GM12892 (cell line): ENCODE results near the gene PSAPL1.

ENCODE experiments used
- DNase-seq: peaks from one replicate; pipeline ENCODE4 v3.0.0; 2011; ENCODE audit not compliant: insufficient read length
- FAIRE-seq: peaks from 2 replicates; lab custom pipeline; 2011; peaks lifted over from hg19 to GRCh38; lab: Jason Lieb, UNC
- POLR2A ChIP-seq: IDR thresholded peaks from 2 replicates; pipeline ENCODE4 v1.6.1; 2011; ENCODE audit warnings: low read depth, low read length, control low read depth
- POLR2AphosphoS5 ChIP-seq: IDR thresholded peaks from 2 replicates; pipeline ENCODE4 v1.6.1; 2011; ENCODE audit warnings: low read depth, low read length, control low read depth
- TAF1 ChIP-seq: IDR thresholded peaks from 2 replicates; pipeline ENCODE4 v1.6.1; 2011; ENCODE audit warnings: low read depth, mild to moderate bottlenecking, control low read depth, low read length, borderline replicate concordance

The PSAPL1 gene

DNA sequence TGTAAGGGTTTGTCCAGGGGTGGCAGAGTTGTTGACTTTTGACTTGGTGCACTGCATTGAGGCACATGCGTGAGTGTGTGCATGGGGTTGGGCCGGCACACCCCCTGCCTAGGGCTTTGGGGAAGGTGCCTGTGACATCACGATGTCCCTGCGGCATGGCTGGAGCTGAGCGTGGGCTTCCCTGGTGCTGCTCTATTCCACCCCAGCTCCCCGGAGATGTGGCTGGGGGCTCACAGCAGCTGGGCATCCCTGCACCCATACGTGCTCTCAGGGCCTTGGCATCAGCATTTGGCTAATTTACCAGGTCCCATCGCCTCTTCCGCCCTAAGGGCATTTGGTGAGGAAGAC is 5.7 kb downstream of the PSAPL1 start:
- DNase-seq (no peak), FAIRE-seq (no peak)
- TF ChIP-seq POLR2AphosphoS5 = no peak
- TF ChIP-seq POLR2A = no peak
- no peak for TF ChIP-seq TAF1

DNA sequence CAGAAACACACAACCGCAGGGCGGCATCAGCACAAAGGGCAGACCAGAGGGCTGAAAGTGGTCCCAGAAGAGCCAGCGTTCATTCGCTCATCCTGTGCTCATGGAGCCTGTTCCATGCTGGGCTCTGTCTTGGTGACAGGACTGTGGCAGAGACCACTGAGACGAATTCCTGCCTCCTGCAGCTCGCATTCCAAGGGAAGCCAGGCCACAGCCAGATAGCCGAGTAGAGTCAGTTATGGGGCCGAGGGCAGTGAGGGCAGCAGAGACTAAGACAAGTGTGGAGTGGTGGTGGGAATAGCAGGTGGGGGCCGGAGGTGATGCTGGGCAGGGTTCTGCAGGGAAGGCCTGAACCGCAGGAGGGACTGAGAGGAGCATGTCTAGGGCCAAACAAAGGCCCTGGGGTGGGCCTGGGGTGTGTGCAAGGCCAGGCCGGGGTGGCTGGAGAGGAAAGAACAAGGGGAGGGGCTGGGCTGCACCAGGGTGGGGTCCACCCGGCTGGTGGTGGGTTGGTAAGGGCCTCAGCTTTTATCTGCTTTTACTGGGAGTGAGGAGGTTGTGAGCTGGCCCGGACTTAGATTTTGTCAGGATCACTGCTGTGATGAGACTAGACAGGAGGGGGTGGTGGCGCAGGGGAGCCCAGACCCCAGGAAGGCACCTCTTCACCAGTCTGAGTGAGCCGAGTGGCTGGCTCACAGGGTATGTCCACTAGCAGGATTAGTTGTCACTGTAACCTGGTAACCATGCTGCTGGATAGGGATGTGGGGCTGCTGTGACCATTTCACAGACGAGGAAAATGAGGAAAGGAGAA is 6.3 kb downstream of the PSAPL1 start:
- FAIRE-seq (no peak), DNase-seq (no peak)
- no peak for TF ChIP-seq TAF1
- no peak for TF ChIP-seq POLR2A
- TF ChIP-seq POLR2AphosphoS5 = no peak

DNA sequence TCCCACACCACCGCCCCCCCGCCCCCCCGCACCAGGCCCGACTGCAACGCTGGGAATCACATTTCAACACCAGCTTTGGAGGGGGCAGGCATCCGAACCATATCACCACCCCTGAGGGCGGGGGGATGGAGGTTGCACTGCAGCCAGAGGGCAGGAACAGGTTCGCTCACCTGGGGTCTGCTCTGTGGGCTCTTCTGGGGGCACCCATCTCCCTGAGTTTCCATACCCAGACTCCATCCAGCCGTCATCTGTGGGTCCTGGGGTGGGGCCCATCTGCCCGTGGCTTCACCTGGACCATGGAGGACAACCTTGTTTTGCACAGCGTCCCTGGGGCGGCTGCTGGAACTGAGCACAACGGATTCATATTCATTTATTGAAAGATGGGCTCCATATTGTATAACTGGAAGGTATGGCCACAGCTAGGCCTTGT is 6.9 kb downstream of the PSAPL1 start:
- FAIRE-seq (no peak), DNase-seq (no peak)
- TF ChIP-seq POLR2A (no peak), TAF1 (no peak), POLR2AphosphoS5 (no peak)

DNA sequence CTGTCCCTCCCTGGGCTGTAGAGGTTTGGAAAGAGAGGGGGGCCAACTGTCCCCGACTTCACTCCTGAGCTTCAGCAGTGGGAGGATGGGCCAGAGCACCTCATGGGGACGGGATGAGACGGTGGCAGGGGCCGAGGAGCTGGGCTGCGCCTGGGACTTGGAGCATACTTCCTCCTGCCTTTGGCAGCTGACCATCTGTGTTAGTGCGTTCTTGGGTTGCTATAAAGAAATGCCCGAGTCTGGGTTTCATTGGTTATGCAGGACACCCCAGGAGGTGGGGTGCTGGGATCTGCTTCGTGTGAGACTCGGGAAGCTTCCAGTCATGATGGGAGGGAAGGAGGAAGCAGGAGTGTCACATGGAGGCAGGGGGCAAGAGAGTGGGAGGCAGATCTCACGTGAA is 7.4 kb downstream of the PSAPL1 start:
- DNase-seq (peak; percentile 0), FAIRE-seq (no peak)
- no peak for TF ChIP-seq POLR2AphosphoS5
- no peak for TF ChIP-seq POLR2A
- TF ChIP-seq TAF1 = no peak

DNA sequence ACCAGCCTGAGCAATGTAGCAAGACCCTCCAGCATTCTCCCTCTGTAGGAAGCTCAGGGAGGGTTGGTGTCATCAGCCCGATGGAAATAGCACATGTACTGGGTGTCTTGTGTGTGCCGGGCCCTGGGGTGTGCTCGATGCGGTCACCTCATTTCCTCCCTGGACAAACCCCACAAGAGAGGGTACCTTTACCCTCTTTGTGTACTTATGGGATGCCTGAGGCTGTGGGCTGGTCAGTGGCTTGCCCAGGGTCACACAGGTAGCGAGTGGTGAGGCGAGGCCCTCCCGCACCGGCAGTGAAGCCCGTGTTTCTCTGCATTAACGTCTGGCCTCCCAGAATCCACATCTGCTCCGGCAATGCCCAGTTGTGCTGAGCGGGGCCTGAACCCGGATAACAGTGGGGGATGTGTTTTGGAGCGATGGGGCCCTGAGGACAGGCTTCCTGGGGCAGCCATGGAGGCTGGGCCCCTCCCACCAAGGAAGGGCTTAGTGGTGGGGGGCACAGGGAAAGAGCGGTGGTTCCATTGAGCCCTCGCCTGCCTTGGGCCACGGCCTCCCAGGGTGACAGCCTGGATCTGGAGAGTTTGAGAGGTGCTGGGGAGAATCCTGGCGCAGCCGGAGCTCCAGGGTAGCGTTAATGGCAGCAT is 8.1 kb downstream of the PSAPL1 start:
- no peak for FAIRE-seq
- DNase-seq = peak; percentile 1
- TF ChIP-seq POLR2AphosphoS5 (no peak), POLR2A (no peak), TAF1 (no peak)

DNA sequence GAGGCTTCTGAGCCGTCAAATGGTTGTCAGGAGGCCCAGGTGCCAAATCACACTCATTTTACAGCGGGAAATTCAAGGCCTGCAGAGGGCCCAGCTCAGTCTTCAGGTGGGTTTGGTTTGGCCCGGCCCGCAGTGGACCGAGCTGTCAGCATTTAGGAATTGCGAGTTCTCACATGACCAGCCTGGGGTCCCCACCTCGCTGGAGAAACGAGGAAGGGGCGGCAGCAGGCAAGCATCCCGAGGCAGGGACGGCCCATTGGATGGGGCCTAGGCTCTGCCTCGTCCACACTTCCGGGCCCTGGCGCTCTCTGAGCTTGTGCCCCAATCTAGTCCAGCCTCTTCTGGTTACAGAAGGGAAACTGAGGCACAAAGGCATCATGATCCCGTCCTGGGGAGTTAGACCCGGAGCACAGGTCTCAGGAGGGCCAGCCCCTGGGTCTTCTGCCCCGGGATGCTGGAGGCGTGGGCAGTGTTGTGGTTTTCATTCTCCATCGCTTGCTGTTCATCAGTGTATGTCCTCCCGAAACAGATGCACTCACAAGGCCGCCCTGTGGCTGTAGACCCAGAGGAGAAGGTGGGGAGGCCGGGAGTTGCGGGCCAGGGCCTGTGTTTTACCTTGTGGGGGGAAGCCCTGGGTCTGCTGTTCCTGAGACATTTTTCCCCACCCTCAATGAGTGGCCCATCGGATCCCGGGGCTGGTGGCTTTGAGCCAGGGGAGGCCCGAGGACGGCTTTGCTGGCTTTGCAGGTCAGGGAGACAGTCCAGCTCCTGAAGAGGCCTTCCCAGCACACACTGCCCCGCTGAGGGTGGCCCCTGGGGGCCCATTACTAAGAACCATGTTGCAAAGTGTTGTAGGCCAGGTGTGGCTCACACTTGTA is 8.9 kb downstream of the PSAPL1 start:
- TF ChIP-seq POLR2A (no peak), TAF1 (no peak), POLR2AphosphoS5 (no peak)
- FAIRE-seq = no peak
- DNase-seq = no peak

DNA sequence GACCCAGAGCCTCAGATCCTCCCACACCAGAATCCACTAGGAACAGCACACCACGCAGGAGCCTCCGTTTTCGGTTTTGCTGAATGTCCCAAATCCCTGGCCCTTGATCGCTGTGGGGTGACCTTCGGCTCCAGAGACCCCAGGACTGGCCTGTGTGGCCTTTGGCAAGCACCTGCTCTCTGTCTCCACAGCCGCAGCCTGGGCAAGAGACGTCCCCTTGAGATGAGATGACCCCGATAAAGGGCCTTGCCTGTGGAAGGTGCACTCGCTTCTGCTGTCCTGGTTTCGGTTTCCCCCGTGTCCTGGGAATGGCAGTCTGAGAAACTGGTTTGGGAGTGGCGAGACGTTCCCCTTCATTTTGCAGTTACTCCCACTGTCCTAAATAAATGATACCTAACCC is 9.6 kb downstream of the PSAPL1 start:
- DNase-seq (no peak), FAIRE-seq (no peak)
- TF ChIP-seq POLR2AphosphoS5 = no peak
- no peak for TF ChIP-seq POLR2A
- TF ChIP-seq TAF1 = no peak

DNA sequence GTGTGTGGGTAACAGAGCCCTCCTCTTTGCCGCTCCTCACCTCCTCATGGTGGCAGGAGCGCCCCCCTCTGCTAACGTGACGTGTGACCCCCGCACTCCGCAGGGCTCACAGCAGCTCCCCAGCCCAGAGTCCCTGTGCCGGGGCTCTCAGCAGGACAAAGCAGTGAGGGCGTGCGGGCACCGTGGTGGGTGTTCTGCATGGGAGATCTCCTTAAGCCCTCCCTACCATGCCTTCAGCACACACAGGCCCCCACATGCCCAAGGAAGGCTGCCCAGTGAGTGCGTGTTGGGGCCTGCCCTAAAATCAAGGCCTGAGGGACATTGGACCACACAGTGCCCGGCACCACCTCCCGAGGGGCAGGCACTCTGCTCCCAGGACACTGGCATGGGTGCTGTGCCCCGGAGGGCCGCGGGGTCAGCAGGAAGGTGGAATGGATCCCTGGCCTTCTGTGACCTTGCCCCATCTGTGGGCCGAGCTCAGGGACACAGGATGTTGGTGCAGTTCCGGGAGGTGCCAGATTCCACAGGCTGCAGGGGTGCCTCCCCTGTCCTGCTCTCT is 10.1 kb downstream of the PSAPL1 start:
- TF ChIP-seq POLR2A = no peak
- TF ChIP-seq TAF1 = no peak
- FAIRE-seq = no peak
- DNase-seq = no peak

DNA sequence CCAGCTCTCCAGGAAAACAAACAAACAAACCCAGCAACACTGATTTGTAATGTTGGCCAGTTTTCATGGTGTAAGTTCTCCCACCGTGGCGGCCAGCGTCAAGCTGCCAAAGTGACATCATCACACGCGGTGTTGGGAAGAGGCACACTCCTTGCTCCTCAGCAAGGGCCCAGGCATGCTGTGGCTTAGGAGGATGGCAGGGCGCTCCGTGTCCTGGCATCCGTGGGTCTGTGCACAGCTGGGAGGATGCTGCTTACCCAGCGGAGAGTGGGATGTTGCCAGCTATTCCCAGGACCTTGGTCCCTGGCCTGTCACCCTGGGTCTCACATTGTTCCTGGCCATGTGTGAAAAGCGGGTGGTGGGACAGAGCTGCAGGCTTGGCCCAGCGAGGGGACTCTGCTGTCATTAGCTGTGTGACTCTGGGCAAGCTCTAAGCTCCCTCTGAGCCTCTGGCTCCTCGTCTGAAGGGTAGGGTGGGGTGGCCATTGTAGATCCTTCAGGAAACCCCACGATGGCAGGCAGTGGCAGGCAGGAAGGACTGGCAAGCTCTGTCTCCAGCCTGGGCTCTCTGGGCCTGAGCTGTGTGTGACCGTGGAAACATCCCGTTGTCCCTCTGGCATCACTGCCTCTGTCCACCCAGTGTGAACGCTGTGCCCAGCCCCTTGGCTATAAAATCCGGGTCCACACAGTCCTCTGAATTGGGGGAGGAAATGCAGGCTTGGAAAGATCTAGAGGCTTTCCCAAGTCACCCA is 10.8 kb downstream of the PSAPL1 start:
- FAIRE-seq (no peak), DNase-seq (no peak)
- TF ChIP-seq POLR2AphosphoS5 (no peak), TAF1 (no peak), POLR2A (no peak)

DNA sequence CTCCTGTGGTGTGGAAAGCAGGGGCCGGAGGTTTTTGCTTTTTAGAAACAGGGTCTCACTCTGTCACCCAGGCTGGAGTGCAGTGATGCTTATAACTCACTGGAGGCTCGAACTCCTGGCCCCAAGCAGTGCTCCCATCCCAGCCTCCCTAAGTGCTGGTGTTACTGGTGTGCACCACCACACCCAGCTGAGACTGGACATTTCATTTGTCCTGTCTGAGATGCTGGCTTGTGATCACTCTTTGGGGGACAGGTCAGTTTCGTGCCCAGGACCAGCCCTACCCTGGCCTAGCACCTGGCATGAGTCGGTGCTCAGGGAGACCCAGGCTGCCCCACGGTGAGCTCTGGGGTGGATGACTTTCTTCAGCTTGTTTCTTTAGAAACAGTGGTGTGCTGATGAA is 11.3 kb downstream of the PSAPL1 start:
- DNase-seq = no peak
- TF ChIP-seq POLR2A (no peak), TAF1 (no peak), POLR2AphosphoS5 (no peak)
- FAIRE-seq = no peak
